ENCODE results near the gene ESYT2.

Gene ESYT2

DNA sequence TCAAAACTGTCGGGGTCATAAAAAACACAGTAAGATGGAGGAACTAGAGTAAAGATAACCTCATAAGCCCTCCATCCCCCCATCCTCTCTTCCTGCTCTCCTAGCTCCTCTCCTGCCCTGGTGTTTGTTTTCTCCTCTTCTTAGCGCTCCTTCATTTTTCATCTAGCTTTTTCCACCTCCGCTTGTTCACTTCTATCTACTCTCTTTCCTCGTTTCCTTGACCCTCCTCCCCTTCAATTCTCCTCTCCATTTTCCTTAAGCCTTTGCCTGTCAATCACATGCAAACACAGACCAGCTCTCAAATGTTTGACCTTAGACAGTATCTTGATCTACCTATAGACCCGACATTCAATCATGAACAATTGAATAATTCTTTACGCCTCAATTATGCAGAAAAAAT, 134.7 kb downstream of the ESYT2 start:
- ChIA-PET CTCF (interaction anchor here (0.7 to 4.8 kb wide), 7 partner anchors 16 to 281 kb away, joined by 3 to 57 read pairs (median 9); no protein-coding TSS in a partner anchor), POLR2A (no interaction called here)
- Histone ChIP-seq H3K4me1 (ENCODE audit: control extremely low read depth in 1 of 4, control insufficient read depth in 4 of 4, insufficient read depth in 4 of 4, low read length in 3 of 4) (peaks cover 0 to 23% (median 17%) of the 10 kb centered on the region in 4 experiments), H3K27me3 (replicated peaks in 2 of 5; ENCODE audit: control insufficient read depth in 4 of 5, insufficient read depth in 5 of 5, low read length in 4 of 5) (no peaks in the 10 kb centered on the region), H3K36me3 (ENCODE audit: control insufficient read depth in 4 of 4, insufficient read depth in 4 of 4, low read length in 3 of 4) (peaks cover 2 to 75% (median 18%) of the 10 kb centered on the region in 4 experiments), H3K27ac (ENCODE audit: insufficient read depth in 1 of 2, low read depth in 1 of 2, low read length in 2 of 2, poor library complexity in 1 of 2, severe bottlenecking in 2 of 2) (no peak overlapping the region), H3K4me3 (ENCODE audit: control insufficient read depth in 1 of 7, extremely low read depth in 1 of 7, insufficient read depth in 4 of 7, low read depth in 2 of 7, low read length in 6 of 7) (peak overlapping the region in 2 of 7 experiments; percentile 7 to 24), H3K9me3 (ENCODE audit: control extremely low read depth in 1 of 5, control insufficient read depth in 4 of 5, insufficient read depth in 2 of 5, low read depth in 1 of 5, low read length in 4 of 5) (no peaks in the 10 kb centered on the region)
- no peak for DNase-seq
- 94% methylated on average over 6 of the region's 6 CpGs for WGBS (ENCODE audit: insufficient coverage)

DNA sequence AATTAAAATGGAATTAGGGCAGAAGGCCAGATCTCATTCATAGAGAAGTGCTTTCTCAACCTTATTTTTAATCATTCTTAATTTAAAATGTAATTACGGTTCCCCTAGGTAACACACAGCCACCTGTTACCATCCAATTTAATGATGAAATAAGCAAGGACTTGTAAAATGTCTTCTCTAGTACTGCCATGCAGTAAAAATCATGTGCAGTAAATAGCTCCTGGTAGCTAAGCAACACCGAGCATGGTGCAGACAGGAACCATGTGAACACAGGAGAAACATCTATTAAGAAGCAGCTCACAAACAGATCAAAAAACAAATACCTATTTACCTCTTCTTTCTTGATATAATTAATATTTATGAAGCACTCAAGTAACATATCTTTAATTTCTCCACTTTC, 139.8 kb downstream of the ESYT2 start:
- H3K27me3 ChIP-seq (replicated peaks in 2 of 5; ENCODE audit: control insufficient read depth in 4 of 5, insufficient read depth in 5 of 5, low read length in 4 of 5) = no peaks in the 10 kb centered on the region
- H3K9me3 ChIP-seq (ENCODE audit: control extremely low read depth in 1 of 5, control insufficient read depth in 4 of 5, insufficient read depth in 2 of 5, low read depth in 1 of 5, low read length in 4 of 5) = no peaks in the 10 kb centered on the region
- peaks cover 6 to 86% (median 41%) of the 10 kb centered on the region in 4 experiments for H3K36me3 ChIP-seq (ENCODE audit: control insufficient read depth in 4 of 4, insufficient read depth in 4 of 4, low read length in 3 of 4)
- peaks cover 0 to 10% (median 4%) of the 10 kb centered on the region in 4 experiments for H3K4me1 ChIP-seq (ENCODE audit: control extremely low read depth in 1 of 4, control insufficient read depth in 4 of 4, insufficient read depth in 4 of 4, low read length in 3 of 4)
- POLR2A ChIA-PET = no interaction called here
- no CpG with 5 or more reads among the region's 2 CpGs for WGBS (ENCODE audit: insufficient coverage)
- no peak overlapping the region for H3K27ac ChIP-seq (ENCODE audit: insufficient read depth in 1 of 2, low read depth in 1 of 2, low read length in 2 of 2, poor library complexity in 1 of 2, severe bottlenecking in 2 of 2)
- CTCF ChIA-PET = interaction anchor here (1.2 to 1.6 kb wide), 3 partner anchors 15 to 93 kb away, joined by 3 to 4 read pairs (median 4); partner anchors contain the start of gene NCAPG2
- DNase-seq = no peak
- no peak overlapping the region for H3K4me3 ChIP-seq (ENCODE audit: control insufficient read depth in 1 of 7, extremely low read depth in 1 of 7, insufficient read depth in 4 of 7, low read depth in 2 of 7, low read length in 6 of 7)

DNA sequence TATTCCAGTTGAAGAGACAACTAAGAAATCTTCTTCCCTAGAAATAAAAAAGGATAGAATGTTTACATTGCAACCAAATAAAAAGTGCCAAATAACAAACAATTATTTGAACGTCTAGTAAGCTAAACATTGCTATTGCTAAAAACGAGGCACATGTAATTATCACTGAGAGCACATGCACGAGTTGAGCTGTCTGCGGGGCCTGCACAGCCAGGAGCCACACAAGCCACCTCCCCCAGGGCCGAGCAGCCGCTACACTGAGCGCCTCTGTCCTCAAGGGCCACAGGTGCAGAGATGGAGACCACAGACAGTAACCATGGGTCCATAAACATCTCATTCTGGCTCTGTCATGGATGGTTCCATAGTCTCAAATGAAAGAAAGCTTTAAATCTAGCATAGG, 141.9 kb downstream of the ESYT2 start:
- H3K27ac ChIP-seq (ENCODE audit: insufficient read depth in 1 of 2, low read depth in 1 of 2, low read length in 2 of 2, poor library complexity in 1 of 2, severe bottlenecking in 2 of 2) = no peak overlapping the region
- DNase-seq = no peak
- no peaks in the 10 kb centered on the region for H3K4me1 ChIP-seq (ENCODE audit: control extremely low read depth in 1 of 4, control insufficient read depth in 4 of 4, insufficient read depth in 4 of 4, low read length in 3 of 4)
- no peaks in the 10 kb centered on the region for H3K9me3 ChIP-seq (ENCODE audit: control extremely low read depth in 1 of 5, control insufficient read depth in 4 of 5, insufficient read depth in 2 of 5, low read depth in 1 of 5, low read length in 4 of 5)
- H3K4me3 ChIP-seq (ENCODE audit: control insufficient read depth in 1 of 7, extremely low read depth in 1 of 7, insufficient read depth in 4 of 7, low read depth in 2 of 7, low read length in 6 of 7) = no peak overlapping the region
- ChIA-PET CTCF (interaction anchor here (1.5 kb wide), 1 partner anchor 11 kb away, joined by 3 read pairs; no protein-coding TSS in a partner anchor), POLR2A (no interaction called here)
- 96% methylated on average over 5 of the region's 7 CpGs for WGBS (ENCODE audit: insufficient coverage)
- no peaks in the 10 kb centered on the region for H3K27me3 ChIP-seq (replicated peaks in 2 of 5; ENCODE audit: control insufficient read depth in 4 of 5, insufficient read depth in 5 of 5, low read length in 4 of 5)
- peaks cover 6 to 84% (median 44%) of the 10 kb centered on the region in 4 experiments for H3K36me3 ChIP-seq (ENCODE audit: control insufficient read depth in 4 of 4, insufficient read depth in 4 of 4, low read length in 3 of 4)

- ChIA-PET POLR2A (no interaction called here), CTCF (no interaction called here)
- Histone ChIP-seq H3K36me3 (ENCODE audit: control insufficient read depth in 4 of 4, insufficient read depth in 4 of 4, low read length in 3 of 4) (peaks cover 5 to 75% (median 44%) of the 10 kb centered on the region in 4 experiments), H3K4me3 (ENCODE audit: control insufficient read depth in 1 of 7, extremely low read depth in 1 of 7, insufficient read depth in 4 of 7, low read depth in 2 of 7, low read length in 6 of 7) (no peak overlapping the region), H3K27me3 (replicated peaks in 2 of 5; ENCODE audit: control insufficient read depth in 4 of 5, insufficient read depth in 5 of 5, low read length in 4 of 5) (no peaks in the 10 kb centered on the region), H3K9me3 (ENCODE audit: control extremely low read depth in 1 of 5, control insufficient read depth in 4 of 5, insufficient read depth in 2 of 5, low read depth in 1 of 5, low read length in 4 of 5) (no peaks in the 10 kb centered on the region), H3K27ac (ENCODE audit: insufficient read depth in 1 of 2, low read depth in 1 of 2, low read length in 2 of 2, poor library complexity in 1 of 2, severe bottlenecking in 2 of 2) (no peak overlapping the region), H3K4me1 (ENCODE audit: control extremely low read depth in 1 of 4, control insufficient read depth in 4 of 4, insufficient read depth in 4 of 4, low read length in 3 of 4) (no peaks in the 10 kb centered on the region)
- 100% methylated on average over 1 of the region's 4 CpGs for WGBS (ENCODE audit: insufficient coverage)
- no peak for DNase-seq
Measured at GRCh38 chr7:158685693-158686092, 143.6 kb downstream of the ESYT2 start.

DNA sequence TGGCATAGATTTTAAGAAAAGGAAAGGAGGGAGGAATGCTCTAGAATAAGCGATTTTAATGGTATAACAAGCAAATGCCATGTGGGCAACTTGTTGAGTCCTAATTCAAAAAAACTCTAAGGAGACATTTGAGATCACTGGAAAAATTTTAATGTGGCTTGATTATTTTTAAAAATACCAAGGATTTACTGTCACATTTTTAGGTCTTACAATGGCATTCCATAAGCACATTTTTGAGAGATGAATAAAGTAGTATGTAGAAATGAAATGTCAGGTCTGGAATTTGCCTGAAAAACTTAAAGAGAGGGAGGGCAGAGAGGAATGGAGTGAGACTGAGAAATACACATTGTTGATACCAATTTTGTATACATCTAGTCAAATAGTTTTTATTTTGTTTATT, 145.0 kb downstream of the ESYT2 start:
- ChIA-PET CTCF (no interaction called here), POLR2A (no interaction called here)
- no peaks in the 10 kb centered on the region for H3K27me3 ChIP-seq (replicated peaks in 2 of 5; ENCODE audit: control insufficient read depth in 4 of 5, insufficient read depth in 5 of 5, low read length in 4 of 5)
- no peak overlapping the region for H3K4me3 ChIP-seq (ENCODE audit: control insufficient read depth in 1 of 7, extremely low read depth in 1 of 7, insufficient read depth in 4 of 7, low read depth in 2 of 7, low read length in 6 of 7)
- H3K36me3 ChIP-seq (ENCODE audit: control insufficient read depth in 4 of 4, insufficient read depth in 4 of 4, low read length in 3 of 4) = peaks cover 6 to 77% (median 46%) of the 10 kb centered on the region in 4 experiments
- H3K4me1 ChIP-seq (ENCODE audit: control extremely low read depth in 1 of 4, control insufficient read depth in 4 of 4, insufficient read depth in 4 of 4, low read length in 3 of 4) = no peaks in the 10 kb centered on the region
- no peak overlapping the region for H3K27ac ChIP-seq (ENCODE audit: insufficient read depth in 1 of 2, low read depth in 1 of 2, low read length in 2 of 2, poor library complexity in 1 of 2, severe bottlenecking in 2 of 2)
- DNase-seq = no peak
- no peaks in the 10 kb centered on the region for H3K9me3 ChIP-seq (ENCODE audit: control extremely low read depth in 1 of 5, control insufficient read depth in 4 of 5, insufficient read depth in 2 of 5, low read depth in 1 of 5, low read length in 4 of 5)
- WGBS (ENCODE audit: insufficient coverage) = no CpG with 5 or more reads among the region's 1 CpG

DNA sequence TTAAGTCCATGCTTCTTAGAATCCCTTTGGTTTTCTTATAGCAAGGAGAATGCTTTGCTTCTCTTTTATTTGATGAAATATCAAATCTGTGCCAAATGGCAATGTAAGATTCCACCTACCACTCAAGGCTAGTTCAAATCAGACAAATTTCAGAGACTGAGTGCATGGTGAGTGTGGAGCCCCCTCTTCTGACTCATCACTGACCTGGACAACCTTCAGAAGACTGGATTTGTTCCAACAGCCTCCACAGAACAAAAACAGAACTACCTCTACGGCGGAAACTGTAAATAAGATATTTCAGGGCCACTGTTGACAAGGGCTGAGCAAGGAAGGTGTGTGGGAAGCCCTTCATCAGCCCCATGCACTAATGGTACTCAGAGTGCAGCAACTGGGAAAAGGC, 145.8 kb downstream of the ESYT2 start:
- ChIA-PET POLR2A (no interaction called here), CTCF (no interaction called here)
- Histone ChIP-seq H3K36me3 (ENCODE audit: control insufficient read depth in 4 of 4, insufficient read depth in 4 of 4, low read length in 3 of 4) (peaks cover 10 to 75% (median 48%) of the 10 kb centered on the region in 4 experiments), H3K27ac (ENCODE audit: insufficient read depth in 1 of 2, low read depth in 1 of 2, low read length in 2 of 2, poor library complexity in 1 of 2, severe bottlenecking in 2 of 2) (no peak overlapping the region), H3K4me1 (ENCODE audit: control extremely low read depth in 1 of 4, control insufficient read depth in 4 of 4, insufficient read depth in 4 of 4, low read length in 3 of 4) (no peaks in the 10 kb centered on the region), H3K27me3 (replicated peaks in 2 of 5; ENCODE audit: control insufficient read depth in 4 of 5, insufficient read depth in 5 of 5, low read length in 4 of 5) (no peaks in the 10 kb centered on the region), H3K4me3 (ENCODE audit: control insufficient read depth in 1 of 7, extremely low read depth in 1 of 7, insufficient read depth in 4 of 7, low read depth in 2 of 7, low read length in 6 of 7) (no peak overlapping the region), H3K9me3 (ENCODE audit: control extremely low read depth in 1 of 5, control insufficient read depth in 4 of 5, insufficient read depth in 2 of 5, low read depth in 1 of 5, low read length in 4 of 5) (no peaks in the 10 kb centered on the region)
- 100% methylated on average over 2 of the region's 2 CpGs for WGBS (ENCODE audit: insufficient coverage)
- no peak for DNase-seq

DNA sequence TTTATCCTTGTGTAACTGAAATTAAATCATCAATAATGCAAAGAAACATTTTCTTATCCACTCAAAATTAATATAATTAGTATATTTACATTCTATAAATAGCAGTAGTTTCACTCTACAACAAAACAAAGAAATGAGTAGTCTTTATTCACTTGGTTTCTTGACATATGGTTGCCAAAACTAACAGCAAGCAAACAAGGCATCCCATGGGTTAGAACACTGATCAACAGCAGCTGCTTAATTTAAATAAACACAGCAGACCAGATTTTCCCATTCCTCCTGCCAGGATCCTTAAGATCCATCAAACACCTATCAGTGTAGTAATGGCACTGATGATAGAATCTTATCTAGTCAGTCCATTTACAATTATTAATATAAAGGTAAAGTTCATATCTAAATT, 146.9 kb downstream of the ESYT2 start:
- Histone ChIP-seq H3K4me3 (ENCODE audit: control insufficient read depth in 1 of 7, extremely low read depth in 1 of 7, insufficient read depth in 4 of 7, low read depth in 2 of 7, low read length in 6 of 7) (no peak overlapping the region), H3K9me3 (ENCODE audit: control extremely low read depth in 1 of 5, control insufficient read depth in 4 of 5, insufficient read depth in 2 of 5, low read depth in 1 of 5, low read length in 4 of 5) (no peaks in the 10 kb centered on the region), H3K36me3 (ENCODE audit: control insufficient read depth in 4 of 4, insufficient read depth in 4 of 4, low read length in 3 of 4) (peaks cover 10 to 75% (median 44%) of the 10 kb centered on the region in 4 experiments), H3K27ac (ENCODE audit: insufficient read depth in 1 of 2, low read depth in 1 of 2, low read length in 2 of 2, poor library complexity in 1 of 2, severe bottlenecking in 2 of 2) (no peak overlapping the region), H3K4me1 (ENCODE audit: control extremely low read depth in 1 of 4, control insufficient read depth in 4 of 4, insufficient read depth in 4 of 4, low read length in 3 of 4) (no peaks in the 10 kb centered on the region), H3K27me3 (replicated peaks in 2 of 5; ENCODE audit: control insufficient read depth in 4 of 5, insufficient read depth in 5 of 5, low read length in 4 of 5) (no peaks in the 10 kb centered on the region)
- no peak for DNase-seq
- POLR2A ChIA-PET = no interaction called here
- CTCF ChIA-PET = no interaction called here
